ENCODE results near the gene PTPN20. TPM values are rescaled to one million over a fixed set of nuclear protein-coding genes. Genes with fewer than 3 reads are reported as not detected.
A peak's percentile ranks its signal among the peaks of the same experiment; 100 is the strongest.

Gene PTPN20
- total and polyA plus RNA-seq, 4 donors: 0.57 to 7.2 (median 1.7) TPM

- Histone ChIP-seq H3K27me3 (ENCODE audit: control insufficient read depth in 3 of 3, insufficient read depth in 3 of 3, low read length in 2 of 3) (no peaks in the 10 kb centered on the region), H3K4me3 (no peak overlapping the region), H3K9ac (ENCODE audit: insufficient read depth in 1 of 2, low read length in 2 of 2) (no peak overlapping the region), H3K4me1 (ENCODE audit: control insufficient read depth in 5 of 5, insufficient read depth in 5 of 5, low read length in 5 of 5) (peaks cover 0 to 30% (median 12%) of the 10 kb centered on the region in 5 donors), H3K9me3 (ENCODE audit: control insufficient read depth in 4 of 4, insufficient read depth in 3 of 4, low read length in 3 of 4) (no peaks in the 10 kb centered on the region), H3K27ac (ENCODE audit: low read depth in 1 of 2, low read length in 1 of 2) (no peak overlapping the region), H3K36me3 (ENCODE audit: control insufficient read depth in 4 of 4, insufficient read depth in 4 of 4, low read length in 4 of 4) (no peaks in the 10 kb centered on the region)
- no peak for TF ChIP-seq CTCF (IDR thresholded peaks at IDR 0.05; ENCODE audit: control extremely low read depth, extremely low read depth)
- no peak for ATAC-seq (ENCODE audit: insufficient read depth, low FRiP score)
- WGBS, 2 donors: 80 to 93% methylated on average over 10 of the region's 10 CpGs
- peak in 2 of 3 donors; percentile 55 to 69 for DNase-seq
These were observed 126.6 kb downstream of the PTPN20 start for GRCh38 chr10:47037654-47038425.

GRCh38 chr10:47038881-47039561 lies 127.8 kb downstream of the PTPN20 start:
- DNase-seq: peak in 2 of 3 donors; percentile 42 to 46
- Histone ChIP-seq H3K4me1 (ENCODE audit: control insufficient read depth in 5 of 5, insufficient read depth in 5 of 5, low read length in 5 of 5) (peaks cover 0 to 37% (median 12%) of the 10 kb centered on the region in 5 donors), H3K36me3 (ENCODE audit: control insufficient read depth in 4 of 4, insufficient read depth in 4 of 4, low read length in 4 of 4) (no peaks in the 10 kb centered on the region), H3K9me3 (ENCODE audit: control insufficient read depth in 4 of 4, insufficient read depth in 3 of 4, low read length in 3 of 4) (no peaks in the 10 kb centered on the region), H3K27ac (ENCODE audit: low read depth in 1 of 2, low read length in 1 of 2) (no peak overlapping the region), H3K27me3 (ENCODE audit: control insufficient read depth in 3 of 3, insufficient read depth in 3 of 3, low read length in 2 of 3) (no peaks in the 10 kb centered on the region), H3K9ac (ENCODE audit: insufficient read depth in 1 of 2, low read length in 2 of 2) (no peak overlapping the region), H3K4me3 (no peak overlapping the region)
- WGBS, 2 donors: 63 to 74% methylated on average over 12 of the region's 12 CpGs
- no peak for TF ChIP-seq CTCF (IDR thresholded peaks at IDR 0.05; ENCODE audit: control extremely low read depth, extremely low read depth)
- no peak for ATAC-seq (ENCODE audit: insufficient read depth, low FRiP score)

- DNase-seq (no peak), ATAC-seq (ENCODE audit: insufficient read depth, low FRiP score) (no peak)
- peaks cover 0 to 42% (median 12%) of the 10 kb centered on the region in 5 donors for H3K4me1 ChIP-seq (ENCODE audit: control insufficient read depth in 5 of 5, insufficient read depth in 5 of 5, low read length in 5 of 5)
- no peak overlapping the region for H3K4me3 ChIP-seq
- no peaks in the 10 kb centered on the region for H3K27me3 ChIP-seq (ENCODE audit: control insufficient read depth in 3 of 3, insufficient read depth in 3 of 3, low read length in 2 of 3)
- H3K27ac ChIP-seq (ENCODE audit: low read depth in 1 of 2, low read length in 1 of 2): no peak overlapping the region
- TF ChIP-seq CTCF (IDR thresholded peaks at IDR 0.05; ENCODE audit: control extremely low read depth, extremely low read depth): no peak
- H3K9ac ChIP-seq (ENCODE audit: insufficient read depth in 1 of 2, low read length in 2 of 2): no peak overlapping the region
- no peaks in the 10 kb centered on the region for H3K36me3 ChIP-seq (ENCODE audit: control insufficient read depth in 4 of 4, insufficient read depth in 4 of 4, low read length in 4 of 4)
- no peaks in the 10 kb centered on the region for H3K9me3 ChIP-seq (ENCODE audit: control insufficient read depth in 4 of 4, insufficient read depth in 3 of 4, low read length in 3 of 4)
- 80 to 81% methylated on average over 4 of the region's 4 CpGs for WGBS, 2 donors
These were observed 128.3 kb downstream of the PTPN20 start for GRCh38 chr10:47039562-47039913.
